HT-29 (cell line): Measurements from ENCODE around the gene UCK2. TPM values are rescaled to one million over a fixed set of nuclear protein-coding genes. Genes with fewer than 3 reads are reported as not detected.

ENCODE experiments used
- DNase-seq: peaks from one replicate; pipeline ENCODE4 v3.0.0-alpha.2; 2015; ENCODE audit warnings: low spot score
- total RNA-seq: library from RNA; depleted of rRNA; stranded (reverse); fragments of >200 nt; shearing (Covaris generic); gene quantifications from 2 replicates; pipeline ENCODE4 v1.2.3, GENCODE V29; 2014

UCK2 gene
- total RNA-seq, 1 experiment from 2014 or later: 194 TPM

- no peak for DNase-seq
Measured at GRCh38 chr1:165899461-165899941, 72.1 kb downstream of the UCK2 start.

DNA sequence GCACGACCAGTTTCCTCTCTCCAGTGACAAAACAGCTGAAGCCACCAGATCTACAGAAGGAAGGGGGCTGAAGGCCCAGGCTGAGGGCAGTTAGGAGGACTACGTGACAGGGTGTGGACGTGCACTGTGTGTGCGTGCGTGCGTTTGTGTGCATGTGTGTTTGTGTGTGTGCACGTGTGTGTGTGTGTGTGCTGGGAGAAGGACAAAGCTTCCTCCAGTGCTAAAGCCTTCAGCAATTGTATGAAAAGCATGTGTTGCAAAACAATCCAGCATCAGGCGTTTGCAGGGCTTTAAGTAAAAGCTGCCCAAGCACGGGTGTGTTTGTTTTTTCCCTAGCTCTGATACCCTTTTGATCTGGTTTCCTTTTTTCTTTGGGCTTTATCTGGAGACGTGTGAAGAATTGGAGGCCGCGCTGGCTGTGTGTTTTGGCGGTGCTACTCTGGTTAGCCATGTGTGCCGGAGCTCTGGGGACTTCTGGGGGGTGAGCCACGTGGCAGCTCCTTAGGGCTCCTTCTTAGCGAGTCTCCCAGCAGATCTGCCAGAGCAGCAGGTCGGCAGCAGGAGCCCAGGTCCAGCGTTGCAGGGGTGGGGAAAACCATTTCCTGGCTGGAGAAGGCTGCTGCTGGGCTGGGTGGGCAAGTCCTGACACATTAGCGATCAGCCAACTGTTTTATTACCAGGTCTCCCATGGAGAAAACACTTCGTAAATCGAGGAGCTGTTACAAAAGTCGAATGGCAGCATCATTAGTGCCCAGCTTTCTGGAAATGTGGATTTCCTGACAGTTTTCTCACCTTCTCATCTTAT, 73.4 kb downstream of the UCK2 start:
- no peak for DNase-seq

- DNase-seq: no peak
Measured at GRCh38 chr1:165902565-165902964, 75.2 kb downstream of the UCK2 start.

DNA sequence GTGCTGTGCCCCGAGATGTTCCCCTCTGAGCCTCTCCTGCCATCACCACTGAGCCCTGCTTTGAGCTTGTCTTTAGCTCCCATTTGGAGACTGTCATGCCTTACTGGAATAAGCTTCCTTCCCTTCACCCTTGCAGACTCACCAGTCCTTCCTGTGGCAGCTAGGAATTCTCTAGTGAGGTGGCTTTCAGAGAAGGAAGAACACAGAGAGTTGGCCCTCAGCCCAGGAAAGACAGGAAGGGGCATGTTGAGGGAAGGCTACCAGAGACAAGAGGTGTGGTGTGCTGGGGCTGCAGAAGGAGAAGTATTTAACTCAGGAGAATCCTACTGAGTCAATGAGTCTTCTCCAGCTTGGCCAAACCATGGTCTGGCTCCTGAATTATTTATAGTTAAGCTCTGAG, 76.3 kb downstream of the UCK2 start:
- DNase-seq: peak; percentile 17

DNA sequence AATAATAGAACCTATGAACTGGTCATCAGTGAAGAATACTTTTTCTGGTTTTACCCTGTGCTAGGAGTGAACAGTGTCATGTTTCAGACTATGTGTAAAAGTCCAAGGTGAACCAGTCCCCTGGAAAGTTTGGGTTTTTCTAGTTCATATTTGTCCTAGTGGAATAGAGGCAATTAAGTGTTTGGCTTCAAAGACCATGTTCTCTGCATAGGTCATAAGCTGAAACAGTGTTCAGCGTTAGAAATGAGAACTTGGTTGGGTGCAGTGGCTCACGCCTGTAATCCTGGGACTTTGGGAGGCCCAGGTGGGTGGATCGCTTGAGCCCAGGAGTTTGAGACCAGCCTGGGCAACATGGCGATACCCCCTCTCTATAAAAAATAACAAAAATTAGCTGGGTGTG, 77.5 kb downstream of the UCK2 start:
- no peak for DNase-seq

DNA sequence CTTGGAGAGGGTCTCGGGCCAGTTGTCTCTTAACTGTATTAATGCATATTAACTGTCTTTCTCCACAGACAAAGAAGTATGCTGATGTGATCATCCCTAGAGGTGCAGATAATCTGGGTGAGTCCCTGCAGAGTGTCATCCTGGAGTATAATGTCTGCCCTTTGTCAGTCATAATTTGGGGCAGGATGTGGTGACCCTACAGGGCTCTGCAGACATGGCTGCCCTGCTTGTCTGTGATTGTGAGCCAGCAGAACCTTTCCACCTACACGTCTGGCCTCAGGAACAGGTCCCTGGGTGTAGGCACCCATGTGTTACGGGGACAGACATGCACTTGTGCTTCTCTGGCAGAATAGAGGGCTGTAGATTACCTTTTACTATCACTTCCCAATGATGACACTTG, 78.4 kb downstream of the UCK2 start:
- no peak for DNase-seq

DNA sequence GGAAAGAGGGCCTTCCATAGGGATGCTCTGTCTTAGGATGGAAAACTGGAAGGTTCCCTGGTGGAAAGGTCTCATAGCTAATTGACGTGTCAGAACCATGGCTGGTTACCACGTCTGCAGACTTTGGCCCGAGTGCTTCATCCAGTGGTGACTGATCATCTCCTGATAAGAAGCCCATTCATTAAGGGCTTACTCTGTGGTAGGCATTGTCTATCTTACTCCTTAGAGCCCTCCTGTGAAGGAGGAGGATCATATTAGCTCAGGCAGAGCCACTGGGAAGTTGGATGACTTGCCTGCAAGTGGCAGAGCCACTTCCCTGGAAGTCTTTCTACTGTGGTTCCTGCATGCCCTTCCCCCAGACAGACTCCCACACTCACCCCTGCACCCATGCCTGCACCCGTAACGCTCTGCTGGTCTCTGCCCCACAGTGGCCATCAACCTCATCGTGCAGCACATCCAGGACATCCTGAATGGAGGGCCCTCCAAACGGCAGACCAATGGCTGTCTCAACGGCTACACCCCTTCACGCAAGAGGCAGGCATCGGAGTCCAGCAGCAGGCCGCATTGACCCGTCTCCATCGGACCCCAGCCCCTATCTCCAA, 79.9 kb downstream of the UCK2 start:
- DNase-seq: no peak

DNA sequence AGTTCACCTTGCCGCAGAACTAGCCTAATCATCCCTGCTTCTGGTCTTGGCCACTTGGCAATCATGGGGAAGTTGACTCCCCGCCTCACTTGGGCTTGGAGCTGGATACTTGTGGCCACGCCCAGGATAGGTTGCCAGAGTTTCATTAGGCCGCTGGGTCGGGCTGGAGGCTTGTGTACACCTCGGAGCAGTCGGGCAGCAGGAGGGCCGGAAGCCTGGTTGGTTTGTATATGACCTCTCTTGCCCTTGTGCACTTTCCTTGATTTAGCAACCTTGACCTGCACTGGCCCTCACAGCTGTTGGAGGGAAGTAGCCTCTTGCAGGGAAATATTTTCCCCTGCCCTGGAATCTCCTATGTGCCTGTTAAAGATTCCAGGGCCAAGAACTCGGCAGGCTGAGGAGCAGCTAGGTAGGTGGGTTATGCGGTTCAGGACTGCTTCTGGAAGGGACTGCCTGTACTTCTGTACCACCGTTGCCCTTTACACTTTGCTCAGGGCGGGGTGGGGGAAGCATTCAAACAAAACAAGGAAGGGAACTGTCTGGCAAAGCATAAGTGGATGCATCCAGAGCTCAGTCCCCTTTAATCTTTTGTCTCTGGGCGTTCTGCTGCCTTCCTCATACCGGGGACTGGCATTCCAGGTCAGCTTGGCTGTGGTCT, 83.5 kb downstream of the UCK2 start:
- peak; percentile 42 for DNase-seq

- no peak for DNase-seq
Measured at GRCh38 chr1:165911609-165912281, 84.3 kb downstream of the UCK2 start.

DNA sequence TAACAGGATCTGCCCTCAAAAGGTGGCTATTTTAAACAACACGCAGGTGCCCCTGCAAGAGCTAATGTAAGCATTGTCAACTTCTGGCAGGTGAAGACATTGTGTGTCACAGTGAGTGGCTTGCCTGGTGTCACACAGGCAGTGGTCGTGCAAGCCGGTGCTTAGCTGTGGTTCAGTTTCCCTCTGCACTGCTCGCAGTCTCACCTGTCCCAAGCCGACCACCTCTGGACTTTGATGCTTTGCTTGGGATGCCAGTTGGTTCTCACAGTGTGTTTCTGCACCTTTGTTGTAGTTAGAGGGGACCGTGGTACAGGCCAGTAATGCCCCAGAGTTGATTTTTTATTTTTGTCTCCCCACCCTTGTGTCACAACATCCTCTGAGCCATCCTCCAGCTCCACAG, 85.2 kb downstream of the UCK2 start:
- no peak for DNase-seq

DNA sequence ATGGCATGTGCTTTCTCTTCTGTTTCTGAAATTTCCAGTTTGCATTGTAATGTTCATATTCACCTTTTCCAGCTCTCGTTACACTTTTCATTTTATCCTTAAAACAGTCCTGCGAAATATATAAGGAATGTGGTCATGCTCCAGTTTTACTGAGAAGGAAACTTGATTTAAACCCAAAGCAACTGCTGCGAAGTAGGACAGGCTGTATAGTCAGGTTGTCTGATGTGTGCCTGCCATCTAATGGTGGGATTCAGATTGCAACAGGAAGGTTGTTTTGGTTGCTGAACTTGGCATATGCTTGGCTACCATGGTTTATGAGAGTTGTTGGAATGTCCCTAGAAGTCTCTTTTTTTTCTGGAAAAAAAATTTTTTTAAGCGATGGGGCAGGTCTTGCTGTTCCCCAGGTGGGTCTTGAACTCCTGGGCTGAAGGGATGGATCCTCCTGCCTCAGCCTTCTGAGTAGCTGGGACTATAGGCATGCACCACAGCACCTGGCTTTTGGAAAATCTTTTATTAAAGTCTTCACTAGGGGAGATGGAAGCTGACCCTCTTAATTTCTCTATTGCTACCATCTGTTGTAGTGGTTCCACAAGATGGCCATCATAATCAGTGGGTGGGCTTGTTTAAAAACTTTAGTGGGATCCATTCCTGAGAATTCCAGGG, 86.9 kb downstream of the UCK2 start:
- DNase-seq: peak; percentile 81

DNA sequence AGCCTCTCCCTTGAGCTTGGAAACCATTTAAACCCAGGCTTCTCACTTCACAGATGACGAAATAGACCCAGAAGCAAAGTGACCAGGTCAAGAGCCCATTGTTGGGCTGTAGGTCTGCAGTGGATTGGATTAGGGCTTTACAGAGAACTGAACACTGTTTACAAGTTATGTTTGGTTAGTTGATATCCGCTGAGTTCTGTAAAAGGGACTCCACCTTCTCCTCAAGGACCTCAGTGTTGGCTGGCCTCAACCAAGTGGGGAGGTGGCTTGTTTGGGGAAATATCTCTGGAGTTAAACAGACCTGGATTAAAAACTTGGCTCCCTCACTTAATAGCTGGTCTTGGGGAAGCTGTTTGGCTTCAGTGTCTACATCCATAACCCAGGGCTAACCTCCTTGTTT, 88.1 kb downstream of the UCK2 start:
- DNase-seq: no peak

DNA sequence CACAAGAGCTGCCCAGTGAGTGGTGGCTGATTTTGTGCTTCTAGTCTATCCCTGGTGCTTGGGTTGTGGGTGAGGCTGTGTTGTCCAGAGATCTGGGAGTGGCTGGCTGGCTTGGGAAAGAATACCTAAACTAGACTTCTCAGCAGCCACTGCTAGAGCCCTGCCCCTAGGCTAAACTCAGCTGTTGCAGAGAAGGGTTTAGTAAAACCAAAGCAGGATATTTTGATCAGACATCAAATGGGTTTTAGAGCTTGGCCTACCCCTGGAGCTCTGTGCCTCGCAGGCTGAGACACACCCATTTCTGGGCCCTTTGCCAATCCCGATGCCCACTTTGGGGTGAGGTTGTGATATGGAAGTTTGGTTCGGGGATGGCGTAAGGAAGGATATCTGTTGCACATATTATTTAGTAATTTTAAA, 88.5 kb downstream of the UCK2 start:
- DNase-seq: no peak

- DNase-seq: no peak
Measured at GRCh38 chr1:165917166-165917565, 89.8 kb downstream of the UCK2 start.

- DNase-seq: no peak
Measured at GRCh38 chr1:165924117-165924516, 96.7 kb downstream of the UCK2 start.

DNA sequence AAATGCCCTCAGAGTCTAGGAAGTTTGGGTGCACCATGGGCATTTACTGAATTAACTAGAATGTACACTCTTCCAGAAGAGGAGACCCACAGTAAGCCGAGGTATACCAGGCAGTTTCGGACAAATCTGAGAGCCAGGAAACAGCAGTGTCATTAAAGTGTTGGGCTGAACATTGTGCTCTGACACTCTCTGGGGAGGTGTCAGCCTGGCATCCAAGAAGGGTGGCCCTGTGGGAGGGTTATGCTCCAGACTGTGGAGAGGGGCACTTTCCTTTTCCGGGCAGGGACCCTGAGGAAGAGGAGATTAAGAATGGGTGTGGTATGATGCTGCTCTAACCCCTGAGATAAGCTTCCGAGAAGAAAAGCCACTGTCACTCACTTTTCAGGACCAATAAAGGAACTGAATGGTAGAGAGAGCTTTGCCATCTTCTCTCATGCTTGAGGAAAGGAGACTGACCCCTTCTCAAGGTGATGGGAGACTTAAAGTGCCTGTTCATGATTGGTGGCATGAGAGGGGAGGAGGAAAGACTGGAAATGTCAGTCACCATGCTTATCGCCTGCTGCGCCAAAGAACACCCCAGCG, 98.2 kb downstream of the UCK2 start:
- no peak for DNase-seq

DNA sequence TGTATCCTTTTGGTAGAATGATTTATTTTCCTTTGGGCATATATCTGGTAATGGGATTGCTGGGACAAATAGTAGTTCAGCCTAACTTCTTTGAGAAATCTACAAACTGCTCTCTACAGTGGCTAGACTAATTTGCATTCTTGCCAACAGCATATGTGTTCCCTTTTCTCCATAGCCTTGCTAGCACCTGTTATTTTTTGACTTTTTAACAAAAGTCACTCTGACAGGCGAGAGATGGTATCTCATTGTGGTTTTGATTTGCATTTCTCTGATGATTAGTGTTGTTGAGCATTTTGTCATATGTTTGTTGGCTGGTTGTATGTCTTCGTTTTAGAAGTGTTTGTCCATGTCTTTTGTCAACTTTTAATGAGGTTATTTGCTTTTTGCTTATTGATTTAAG, 99.8 kb downstream of the UCK2 start:
- no peak for DNase-seq

GRCh38 chr1:165928075-165928731, 100.8 kb downstream of the UCK2 start:
- peak; percentile 68 for DNase-seq

- DNase-seq: no peak
Measured at GRCh38 chr1:165930961-165931360, 103.5 kb downstream of the UCK2 start.

DNA sequence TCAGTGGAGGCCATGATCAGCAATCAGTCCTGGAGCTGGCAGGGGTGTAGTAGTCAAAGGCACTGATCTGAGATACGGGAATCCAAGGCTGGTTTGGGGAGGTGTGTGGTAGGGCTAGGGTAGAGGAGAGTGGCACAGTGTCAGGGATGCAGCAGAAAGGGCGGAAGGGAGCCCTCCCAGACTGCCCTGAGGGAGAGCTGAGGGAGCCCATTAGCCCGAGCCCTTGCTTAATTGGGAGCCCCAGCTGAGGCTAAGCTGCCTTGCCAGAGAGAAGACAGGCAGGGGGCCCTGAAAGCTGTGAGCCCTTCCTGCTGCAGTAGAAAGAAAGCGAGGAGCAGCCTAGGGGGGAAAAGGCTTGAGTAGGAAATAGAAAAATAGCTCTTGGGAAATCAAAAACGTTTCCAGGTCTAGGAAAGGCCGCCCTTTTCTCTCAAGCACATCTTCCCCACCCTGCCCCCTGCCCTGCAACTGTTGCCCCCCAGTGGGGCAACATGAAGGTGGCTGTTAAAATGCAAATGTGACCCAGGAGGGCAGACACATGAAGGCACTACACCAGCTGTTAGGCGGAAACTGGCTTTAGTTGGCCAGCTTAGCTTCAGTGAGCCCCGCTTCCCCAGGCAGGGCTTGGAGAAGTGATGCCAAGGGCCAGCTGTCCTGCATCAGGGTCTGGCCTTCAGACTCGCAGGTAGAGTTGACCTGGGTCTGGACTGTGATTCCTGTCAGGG, 106.2 kb downstream of the UCK2 start:
- no peak for DNase-seq
